Endothelial cell of umbilical vein (primary cell): ENCODE results near the gene CLCC1. TPM values are rescaled to one million over a fixed set of nuclear protein-coding genes. Genes with fewer than 3 reads are reported as not detected.

Source experiments
- polyA plus RNA-seq, 4 experiments: library from polyadenylated mRNA; depleted of rRNA in 3 of 4; stranded (reverse) in 3 of 4; unstranded in 1 of 4; fragments of >200 nt; gene quantifications; 2 replicates each; pipeline versions ENCODE4 v1.2.1 to v1.2.3, GENCODE V29; 2011 to 2012; ENCODE audit warnings: missing spikeins in 1 of 4
- small RNA-seq: library from RNA; depleted of rRNA; stranded (forward); fragments of <200 nt; gene quantifications from one replicate; pipeline ENCODE3, GENCODE V24; 2012; ENCODE audit warnings: low replicate concordance, low read depth; ENCODE audit not compliant: insufficient read depth, insufficient read length
- total RNA-seq: library from RNA; stranded (reverse); gene quantifications from 2 replicates; pipeline ENCODE4 v1.2.3, GENCODE V29; 2021

Gene CLCC1
- total and polyA plus RNA-seq, 2 donors (not counting 3 experiments of a cell fraction or from before 2014, with no cell fraction given) = 15.7 to 28.8 TPM

Small RNAs within 50 kb of the gene (small RNA-seq; reads per million reads assigned to genes)
- gene BX679664.2 = not detected

Other genes with a start within 250 kb of the CLCC1 start
- gene STXBP3, start 216.8 kb downstream of the CLCC1 start, total RNA-seq = 37.2 and 44.1 TPM in 2 replicates
- gene STXBP3, start 216.8 kb downstream of the CLCC1 start, polyA plus RNA-seq = 4.8 and 9.4 TPM in 2 replicates
- not detected in 2 replicates for gene AKNAD1, start 106.4 kb downstream of the CLCC1 start, total RNA-seq
- not detected in 2 replicates for gene AKNAD1, start 106.4 kb downstream of the CLCC1 start, polyA plus RNA-seq
- gene GPSM2, start 86.5 kb downstream of the CLCC1 start, total RNA-seq = 17.1 and 19.8 TPM in 2 replicates
- gene GPSM2, start 86.5 kb downstream of the CLCC1 start, polyA plus RNA-seq = 5.8 and 6.0 TPM in 2 replicates
- gene WDR47, start 78.6 kb upstream of the CLCC1 start, total RNA-seq = 18.2 and 19.0 TPM in 2 replicates
- 7.5 and 9.1 TPM in 2 replicates for gene WDR47, start 78.6 kb upstream of the CLCC1 start, polyA plus RNA-seq
- gene TAF13, start 112.5 kb upstream of the CLCC1 start, total RNA-seq = 42.3 and 54.9 TPM in 2 replicates
- 9.6 and 14.8 TPM in 2 replicates for gene TAF13, start 112.5 kb upstream of the CLCC1 start, polyA plus RNA-seq
- gene TMEM167B, start 127.3 kb upstream of the CLCC1 start, total RNA-seq = 19.9 and 21.1 TPM in 2 replicates
- gene TMEM167B, start 127.3 kb upstream of the CLCC1 start, polyA plus RNA-seq = 6.2 and 6.7 TPM in 2 replicates
- gene ELAPOR1, start 150.6 kb upstream of the CLCC1 start, total RNA-seq = 1.0 and 1.1 TPM in 2 replicates
- gene ELAPOR1, start 150.6 kb upstream of the CLCC1 start, polyA plus RNA-seq = 0.92 and 1.1 TPM in 2 replicates